GM12878 (cell line): ENCODE measurements around the gene F10. TPM values are rescaled to one million over a fixed set of nuclear protein-coding genes. Genes with fewer than 3 reads are reported as not detected.

Source experiments
- CHD1 ChIP-seq: IDR thresholded peaks from 2 replicates; pipeline ENCODE4 v1.6.1; 2012; ENCODE audit warnings: low read depth, low read length, improper control_type of control experiment
- ELK1 ChIP-seq: IDR thresholded peaks from 2 replicates; pipeline ENCODE4 v1.6.1; 2012; ENCODE audit warnings: low read depth, low read length, improper control_type of control experiment
- GABPA ChIP-seq: IDR thresholded peaks from 2 replicates; pipeline ENCODE4 v1.6.1; 2014; ENCODE audit warnings: antibody characterized with exemption, low read depth, mild to moderate bottlenecking, inconsistent platforms
- HDGF ChIP-seq: fragments of 450-650 bp; IDR thresholded peaks from 2 replicates; pipeline ENCODE4 v1.6.1; 2016; ENCODE audit warnings: antibody characterized with exemption
- KDM1A ChIP-seq: fragments of 200-600 bp; sonication (generic); IDR thresholded peaks from 2 replicates; pipeline ENCODE4 v1.6.1; 2016; ENCODE audit warnings: borderline replicate concordance
- NR2C1 ChIP-seq: fragments of 450-650 bp; IDR thresholded peaks from 2 replicates; pipeline ENCODE4 v1.6.1; 2017; ENCODE audit warnings: antibody characterized with exemption, mild to moderate bottlenecking, moderate library complexity
- PBX3 ChIP-seq: IDR thresholded peaks from 2 replicates; pipeline ENCODE4 v1.6.1; 2011; ENCODE audit warnings: mild to moderate bottlenecking, low read depth, low read length, moderate library complexity; ENCODE audit not compliant: insufficient replicate concordance
- PML ChIP-seq: IDR thresholded peaks from 2 replicates; pipeline ENCODE4 v1.6.1; 2012; ENCODE audit warnings: low read length, inconsistent platforms
- PRDM15 ChIP-seq: fragments of 450-650 bp; formaldehyde crosslinking; IDR thresholded peaks from 2 replicates; pipeline ENCODE4 v1.4.0; 2020; ENCODE audit warnings: mild to moderate bottlenecking, moderate library complexity
- SPI1 ChIP-seq: IDR thresholded peaks from 2 replicates; pipeline ENCODE4 v1.6.1; 2011; ENCODE audit warnings: low read depth, mild to moderate bottlenecking, low read length, moderate library complexity, borderline replicate concordance; ENCODE audit not compliant: insufficient read depth
- USF2 ChIP-seq: IDR thresholded peaks from 2 replicates; pipeline ENCODE4 v1.6.1; 2011; ENCODE audit warnings: low read depth, low read length, improper control_type of control experiment, borderline replicate concordance
- ZBTB33 ChIP-seq: fragments of 450-650 bp; IDR thresholded peaks from 2 replicates; pipeline ENCODE4 v1.6.1; 2017; ENCODE audit warnings: mild to moderate bottlenecking
- polyA plus RNA-seq, 11 experiments: library from polyadenylated mRNA; depleted of rRNA in 4 of 11; unstranded in 6 of 11; stranded (reverse) in 5 of 11; fragments of >200 nt; fragmentation: Nextera tagmentation in 4 of 11; fragmentation: Illumina TruSeq in 1 of 11; extraction: Ambion mirVana in 4 of 11; extraction: Trizol in 1 of 11; gene quantifications; 1 replicate in 1 of 11; 2 replicates in 10 of 11; pipeline versions ENCODE4 v1.2.1 to v1.2.3, GENCODE V29; 2011 to 2016; ENCODE audit warnings: inconsistent platforms in 2 of 11, missing spikeins in 2 of 11, low read depth in 1 of 11
- total RNA-seq, 4 experiments: library from RNA; depleted of rRNA in 3 of 4; stranded (reverse); fragments of >200 nt in 3 of 4; fragmentation: Illumina TruSeq in 1 of 4; extraction: Trizol in 1 of 4; gene quantifications; 2 replicates each; pipeline versions ENCODE4 v1.2.1 to v1.2.3, GENCODE V29; 2013 to 2021

Gene F10
- total and polyA plus RNA-seq, 10 of the 15 experiments (the other 5 are each of a cell fraction or from before 2014, with no cell fraction given), result not detected

GRCh38 chr13:113110048-113110851, 12.3 kb upstream of the F10 start (continued):
- TF ChIP-seq PBX3 (no peak), NR2C1 (no peak), CHD1 (no peak), USF2 (no peak), PML (no peak), SPI1 (no peak), GABPA (no peak), KDM1A (no peak), HDGF (no peak), ELK1 (no peak), ZBTB33 (no peak), PRDM15 (CRISPR knock-in tag) (no peak)
